GM12864 (cell line): ENCODE measurements around the gene CPXM2.

Source experiments
- DNase-seq: peaks from one replicate; pipeline ENCODE4 v3.0.0-alpha.2; 2011; ENCODE audit warnings: low read depth
- H3K4me3 ChIP-seq: 2 replicates; pipeline ENCODE4 v1.5.1; 2011; ENCODE audit warnings: mild to moderate bottlenecking, low read depth, low read length, control low read depth
- TF ChIP-seq, protein P1 (sequence below): IDR thresholded peaks from 2 replicates; pipeline ENCODE4 v1.5.1; 2011; ENCODE audit warnings: low read depth, mild to moderate bottlenecking, moderate library complexity, low read length, control low read depth, inconsistent platforms; ENCODE audit errors: missing control alignments

The CPXM2 gene

DNA sequence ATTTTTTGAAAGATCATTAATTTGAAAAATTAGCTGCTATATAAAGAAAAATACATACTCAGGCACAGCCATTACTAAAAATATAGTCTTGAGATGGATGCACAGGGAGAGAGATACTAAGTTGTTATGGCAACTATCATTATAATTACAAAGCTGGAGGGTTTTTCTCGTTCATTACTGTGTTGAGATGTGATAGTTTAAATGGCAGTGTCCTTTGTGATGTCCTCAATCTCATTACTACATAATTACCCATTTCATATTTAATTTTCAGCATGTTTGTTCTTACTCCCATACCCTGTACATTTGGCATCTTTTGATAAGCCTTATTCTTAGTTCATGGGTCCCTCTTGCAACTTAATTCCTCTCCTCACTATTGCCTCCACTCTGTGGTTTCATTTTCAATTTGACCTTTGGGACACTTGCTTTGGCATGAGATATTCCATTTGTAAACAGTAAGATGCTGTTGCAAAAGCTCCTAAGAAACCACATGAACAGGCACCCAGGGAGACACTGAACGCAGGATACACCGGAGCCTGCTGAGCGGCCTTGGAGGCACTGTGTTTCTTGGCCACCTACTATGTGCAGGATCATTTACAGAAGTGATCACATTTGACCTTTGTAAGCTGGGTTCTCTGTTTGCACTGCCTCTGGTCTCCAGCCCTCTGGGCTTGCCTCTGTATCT lies 4.8 kb upstream of the CPXM2 start:
- no peak overlapping the region for H3K4me3 ChIP-seq
- TF ChIP-seq, protein P1, sequence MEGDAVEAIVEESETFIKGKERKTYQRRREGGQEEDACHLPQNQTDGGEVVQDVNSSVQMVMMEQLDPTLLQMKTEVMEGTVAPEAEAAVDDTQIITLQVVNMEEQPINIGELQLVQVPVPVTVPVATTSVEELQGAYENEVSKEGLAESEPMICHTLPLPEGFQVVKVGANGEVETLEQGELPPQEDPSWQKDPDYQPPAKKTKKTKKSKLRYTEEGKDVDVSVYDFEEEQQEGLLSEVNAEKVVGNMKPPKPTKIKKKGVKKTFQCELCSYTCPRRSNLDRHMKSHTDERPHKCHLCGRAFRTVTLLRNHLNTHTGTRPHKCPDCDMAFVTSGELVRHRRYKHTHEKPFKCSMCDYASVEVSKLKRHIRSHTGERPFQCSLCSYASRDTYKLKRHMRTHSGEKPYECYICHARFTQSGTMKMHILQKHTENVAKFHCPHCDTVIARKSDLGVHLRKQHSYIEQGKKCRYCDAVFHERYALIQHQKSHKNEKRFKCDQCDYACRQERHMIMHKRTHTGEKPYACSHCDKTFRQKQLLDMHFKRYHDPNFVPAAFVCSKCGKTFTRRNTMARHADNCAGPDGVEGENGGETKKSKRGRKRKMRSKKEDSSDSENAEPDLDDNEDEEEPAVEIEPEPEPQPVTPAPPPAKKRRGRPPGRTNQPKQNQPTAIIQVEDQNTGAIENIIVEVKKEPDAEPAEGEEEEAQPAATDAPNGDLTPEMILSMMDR = no peak
- DNase-seq = no peak

DNA sequence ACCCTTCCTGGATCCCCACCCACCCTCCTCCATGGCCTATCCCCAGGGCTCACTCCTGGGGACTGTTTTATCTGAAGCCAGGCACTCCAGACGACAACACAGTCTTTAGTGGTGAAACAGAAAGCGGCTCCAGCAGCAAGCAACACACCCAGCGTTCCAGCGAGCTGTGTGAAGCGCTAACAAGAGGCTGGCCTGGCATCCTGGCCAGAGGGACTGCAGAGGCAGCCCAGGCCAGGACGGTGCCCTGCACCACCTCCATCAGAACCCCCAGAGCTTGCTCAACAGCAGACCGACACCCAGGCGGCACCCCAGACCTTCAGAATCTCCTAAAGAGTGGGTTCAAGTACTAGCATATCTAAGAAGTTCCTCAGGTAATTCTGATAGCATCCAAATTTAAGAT lies 2.0 kb upstream of the CPXM2 start:
- H3K4me3 ChIP-seq = no peak overlapping the region
- TF ChIP-seq, protein P1 = no peak
- DNase-seq = no peak

DNA sequence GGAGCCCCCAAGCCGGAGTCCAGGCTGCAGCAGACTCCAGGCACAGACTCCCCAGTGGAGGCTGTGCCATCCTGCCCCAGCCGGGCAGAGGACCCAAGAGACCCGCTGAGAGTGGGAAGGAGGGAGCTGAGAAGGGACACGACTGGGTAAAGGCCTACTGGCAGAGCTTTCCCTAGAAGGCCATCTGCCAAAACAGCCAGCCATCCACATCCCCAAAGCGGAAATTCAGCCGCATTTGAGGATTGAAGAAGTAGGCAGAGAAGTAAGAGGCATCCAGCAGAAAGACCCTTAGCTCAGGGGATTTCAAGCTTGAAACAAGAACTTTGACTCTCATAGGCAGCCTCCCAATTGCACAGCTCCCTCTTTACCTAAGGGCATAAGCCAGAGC lies 857 bp downstream of the CPXM2 start:
- H3K4me3 ChIP-seq = no peak overlapping the region
- TF ChIP-seq, protein P1 = no peak
- DNase-seq = no peak

DNA sequence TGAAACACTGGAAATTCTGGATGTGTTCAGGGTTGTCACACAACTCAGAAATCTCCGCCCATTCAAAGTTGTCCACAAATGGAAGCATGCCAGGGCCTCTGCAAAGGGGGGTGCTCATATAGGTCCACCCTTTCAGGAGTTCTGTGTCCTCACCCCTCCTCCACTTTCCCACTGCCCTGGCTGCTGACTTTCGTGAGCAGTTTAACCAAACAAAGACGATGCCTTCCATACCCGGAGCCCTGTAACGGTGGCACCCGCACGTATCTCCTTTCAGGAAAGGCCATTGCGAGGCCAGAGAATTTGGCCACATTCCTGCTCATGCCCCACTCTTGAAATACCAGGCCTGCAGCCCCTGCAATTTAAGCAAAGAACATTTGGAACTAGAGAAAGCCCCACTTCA lies 1.4 kb downstream of the CPXM2 start:
- TF ChIP-seq, protein P1 = no peak
- no peak overlapping the region for H3K4me3 ChIP-seq
- no peak for DNase-seq

DNA sequence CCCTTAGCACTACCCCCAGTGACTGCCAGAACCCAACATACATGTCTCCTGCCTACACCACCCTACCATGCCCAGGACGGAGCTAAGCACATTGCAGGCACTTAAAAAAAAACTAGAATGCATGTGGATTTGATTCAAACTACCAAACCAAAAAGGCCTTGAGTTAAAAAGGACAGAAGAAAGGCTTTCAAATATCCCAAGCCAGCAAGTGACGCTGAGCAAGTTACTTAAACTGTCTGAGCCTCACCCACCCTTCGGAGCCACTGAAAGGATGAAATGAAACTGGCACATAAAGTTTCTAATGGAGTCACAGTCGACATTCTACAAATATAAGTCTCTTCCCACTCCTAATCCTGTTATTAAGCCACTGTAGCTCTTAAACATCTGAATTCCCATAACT lies 1.8 kb downstream of the CPXM2 start:
- no peak overlapping the region for H3K4me3 ChIP-seq
- no peak for DNase-seq
- TF ChIP-seq, protein P1 = no peak

DNA sequence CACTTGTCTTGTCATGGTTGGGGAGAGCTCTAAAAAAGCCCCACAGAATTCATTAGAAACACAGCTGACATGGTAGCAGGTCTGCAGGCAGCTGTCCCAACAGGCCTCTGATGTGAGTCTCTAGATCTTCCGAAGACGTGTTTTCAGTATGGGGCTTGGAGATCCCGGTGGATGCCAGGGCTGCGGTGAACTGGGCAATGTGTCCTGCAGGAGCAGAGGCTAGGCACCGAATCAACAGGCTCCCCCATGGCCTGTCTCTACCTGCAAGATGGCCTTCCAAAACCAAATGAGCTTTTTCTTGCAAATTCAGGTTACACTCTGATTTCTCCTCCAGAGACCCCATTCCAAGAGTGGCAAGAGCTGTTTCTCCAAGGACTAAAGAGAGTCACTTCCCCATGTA lies 2.9 kb downstream of the CPXM2 start:
- TF ChIP-seq, protein P1 = no peak
- no peak overlapping the region for H3K4me3 ChIP-seq
- DNase-seq = no peak

DNA sequence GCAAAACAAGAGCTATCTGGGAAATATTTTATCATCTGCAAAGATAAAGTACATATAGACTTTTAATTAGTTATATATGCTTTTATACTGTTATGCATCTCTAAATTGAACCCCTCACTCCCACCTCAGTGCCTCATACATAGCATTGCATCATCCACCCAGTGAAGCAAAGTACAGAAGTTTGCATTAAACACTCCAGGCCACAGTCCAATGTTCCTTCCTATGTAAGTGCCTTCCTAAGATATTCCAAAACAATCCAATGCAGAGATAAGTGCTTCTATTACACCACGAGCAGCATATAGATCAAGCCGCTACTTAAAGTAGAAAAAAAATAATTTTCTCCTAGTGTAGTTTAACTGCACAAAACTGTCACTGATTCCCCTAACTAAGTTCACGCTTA lies 3.4 kb downstream of the CPXM2 start:
- DNase-seq = no peak
- no peak overlapping the region for H3K4me3 ChIP-seq
- TF ChIP-seq, protein P1 = no peak
